AG08396 (cell line): ENCODE measurements around the gene DKK3.

Experiments used
- DNase-seq: peaks from one replicate; pipeline ENCODE4 v3.0.0; 2012; ENCODE audit warnings: low spot score, mixed read lengths

The DKK3 gene

DNA sequence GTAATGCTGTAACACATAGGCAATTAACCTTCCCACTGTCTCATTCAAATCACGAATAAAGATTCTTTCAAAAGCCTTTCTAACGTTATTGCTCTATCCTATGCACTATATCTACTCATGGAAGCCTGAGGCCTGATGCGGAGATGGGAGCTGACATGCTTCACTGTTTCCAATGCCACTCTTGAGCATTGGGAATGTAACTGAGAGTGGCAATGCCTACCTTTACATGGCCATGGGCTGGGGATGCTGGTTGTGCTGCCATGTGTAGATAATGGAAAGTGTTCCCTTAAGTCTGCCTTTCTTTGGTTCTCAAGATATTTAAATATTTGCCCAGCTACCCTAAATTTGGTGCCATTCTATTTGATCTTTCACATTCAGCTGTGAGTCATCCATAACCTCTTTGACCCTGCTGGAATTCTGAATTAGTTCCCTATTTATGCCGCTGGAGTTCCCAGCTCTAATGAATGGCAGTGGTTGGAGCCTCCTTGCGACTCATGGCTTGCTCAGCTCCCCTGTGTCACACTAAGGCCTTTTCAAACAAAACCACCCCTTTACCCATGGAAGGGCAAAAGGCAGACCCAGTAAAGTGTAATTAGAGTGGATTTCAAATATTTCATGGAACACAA is 21.4 kb upstream of the DKK3 start:
- no peak for DNase-seq

DNA sequence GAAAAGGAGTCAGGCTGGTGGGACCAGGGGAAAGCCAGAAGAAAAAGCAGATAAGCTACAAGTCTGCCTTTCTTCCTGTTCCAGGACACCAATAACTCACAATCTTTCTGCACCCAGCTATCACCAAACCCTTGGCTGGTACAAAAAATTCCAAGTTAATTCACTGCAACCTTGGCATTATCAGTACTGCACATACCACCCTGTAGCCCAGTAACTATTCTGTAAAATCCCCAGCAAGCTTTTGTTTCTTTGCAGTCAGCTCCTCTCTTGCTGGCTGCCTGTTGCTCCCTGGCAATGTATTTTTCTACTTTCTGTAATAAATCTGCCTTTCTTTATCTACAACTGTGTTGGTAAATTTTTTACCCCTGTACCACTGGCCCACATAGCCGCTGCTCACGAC is 20.7 kb upstream of the DKK3 start:
- no peak for DNase-seq

DNA sequence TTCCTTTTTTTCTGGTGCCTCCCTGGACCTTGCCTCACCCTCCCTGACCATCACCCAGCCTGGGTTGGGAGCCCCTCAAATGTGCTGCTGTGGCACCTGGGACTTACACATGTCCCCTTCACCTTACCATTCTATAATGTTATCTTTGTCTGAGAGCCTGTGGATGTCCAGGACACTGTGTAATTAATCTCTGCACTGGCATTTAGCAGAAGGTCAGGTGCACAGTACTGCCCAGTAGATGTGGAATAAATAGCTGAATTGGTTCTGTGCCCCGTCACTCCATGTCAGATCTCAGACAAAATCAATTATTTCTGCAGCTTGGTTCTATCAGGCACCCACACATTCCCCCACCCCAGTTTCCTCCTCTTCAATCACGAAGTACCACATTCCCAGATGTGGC is 19.9 kb upstream of the DKK3 start:
- DNase-seq = no peak

DNA sequence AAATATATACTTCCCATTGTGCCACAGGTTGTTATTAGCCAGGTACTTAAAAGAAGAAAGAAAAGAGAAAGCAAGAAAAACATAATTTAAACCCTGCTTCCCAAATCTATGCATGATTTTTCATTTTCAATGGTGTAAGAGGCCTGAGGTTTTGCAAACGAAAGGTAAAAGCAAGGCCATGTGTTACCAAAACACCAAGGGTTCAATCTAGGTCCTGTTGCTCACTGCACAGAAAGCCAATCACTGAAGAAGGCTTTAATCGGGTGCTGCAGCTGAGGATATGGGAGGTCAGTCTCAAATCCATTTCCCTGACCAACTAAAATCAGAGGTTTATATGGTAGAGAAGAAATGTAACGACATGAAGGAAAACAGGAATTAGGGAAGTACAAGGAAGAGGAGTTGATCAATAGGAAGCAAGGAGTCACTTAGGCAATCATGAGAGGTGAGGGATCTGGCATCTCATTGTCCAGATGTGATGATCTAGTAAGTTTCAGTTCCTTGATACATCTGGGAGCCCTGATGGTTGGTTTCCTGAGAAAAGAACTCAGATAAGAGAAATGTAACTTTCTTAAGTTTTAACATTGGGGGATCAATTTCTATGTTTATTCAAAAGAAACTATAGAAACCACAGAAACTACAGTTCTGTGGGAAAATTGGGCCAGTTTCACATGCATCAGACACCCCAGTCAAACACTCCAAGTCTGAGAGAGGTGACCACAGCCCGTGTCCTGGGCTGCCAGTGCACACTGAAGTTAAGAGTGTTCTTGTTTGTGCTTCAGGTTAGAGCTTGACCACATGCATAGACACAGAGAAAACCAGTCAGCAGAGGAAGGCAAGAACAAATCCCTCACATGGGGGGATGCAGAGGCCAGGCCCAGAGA is 18.1 kb upstream of the DKK3 start:
- DNase-seq = no peak

DNA sequence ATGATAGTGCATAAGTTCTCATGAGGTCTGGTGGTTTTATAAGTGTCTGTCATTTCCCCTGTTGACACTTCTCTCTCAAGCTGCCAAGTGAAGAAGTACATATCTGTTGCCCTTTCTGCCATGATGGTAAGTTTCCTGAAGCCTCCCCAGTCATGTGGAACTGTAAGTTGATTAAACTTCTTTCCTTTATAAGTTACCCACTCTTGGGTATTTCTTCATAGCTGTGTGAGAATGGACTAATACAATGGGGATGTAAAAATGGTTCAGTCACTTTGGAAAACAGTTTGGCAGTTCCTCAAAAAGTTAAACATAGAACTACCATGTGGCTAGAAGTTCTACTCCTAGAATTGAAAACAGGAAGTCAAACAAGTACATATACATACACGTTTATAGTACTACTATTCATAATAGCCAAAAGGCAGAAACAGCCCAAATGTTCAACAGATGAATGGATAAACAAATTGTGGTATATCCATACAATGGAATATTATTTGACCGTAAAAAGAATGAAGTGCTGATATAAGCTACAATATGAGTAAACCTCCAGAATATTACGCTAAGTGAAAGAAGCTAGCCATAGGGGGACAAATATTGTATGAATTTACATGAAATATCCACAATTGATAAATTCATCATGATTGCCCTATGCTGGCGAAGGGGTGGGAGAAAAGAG is 16.0 kb upstream of the DKK3 start:
- no peak for DNase-seq

DNA sequence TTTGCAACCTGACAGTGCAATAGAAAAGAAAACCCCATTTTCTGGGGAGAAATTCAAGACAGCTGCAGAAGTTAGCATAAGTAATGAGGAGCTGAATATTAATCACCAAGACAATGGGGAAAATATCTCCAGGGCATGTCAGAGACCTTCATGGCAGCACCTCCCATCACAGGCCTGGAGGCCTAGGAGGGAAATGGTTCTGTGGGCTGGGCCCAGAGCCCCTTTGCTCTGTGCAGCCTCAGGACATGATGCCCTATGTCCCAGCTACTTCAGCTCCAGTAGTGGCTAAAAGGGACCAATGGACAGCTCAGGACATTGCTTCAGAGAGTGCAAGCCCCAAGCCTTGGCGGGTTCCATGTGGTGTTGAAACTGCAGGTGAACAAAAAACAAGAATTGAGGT is 14.6 kb upstream of the DKK3 start:
- DNase-seq = no peak

DNA sequence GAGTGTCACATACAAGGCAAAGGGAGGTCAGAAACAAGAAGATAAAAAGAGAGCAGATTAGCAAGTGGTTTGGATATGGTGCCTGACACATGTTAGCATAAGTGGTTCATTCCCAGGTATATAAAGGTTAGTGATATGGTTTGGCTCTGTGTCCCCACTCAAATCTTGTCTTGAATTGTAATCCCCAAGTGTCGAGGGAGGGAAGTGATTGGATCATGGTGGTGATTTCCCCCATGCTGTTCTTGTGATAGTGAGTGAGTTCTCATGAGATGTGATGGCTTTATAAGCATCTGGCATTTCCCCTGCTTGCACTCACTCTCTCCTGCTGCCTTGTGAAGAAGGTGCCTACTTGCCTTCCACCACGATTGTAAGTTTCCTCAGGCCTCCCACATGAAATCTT is 12.1 kb upstream of the DKK3 start:
- DNase-seq = no peak

DNA sequence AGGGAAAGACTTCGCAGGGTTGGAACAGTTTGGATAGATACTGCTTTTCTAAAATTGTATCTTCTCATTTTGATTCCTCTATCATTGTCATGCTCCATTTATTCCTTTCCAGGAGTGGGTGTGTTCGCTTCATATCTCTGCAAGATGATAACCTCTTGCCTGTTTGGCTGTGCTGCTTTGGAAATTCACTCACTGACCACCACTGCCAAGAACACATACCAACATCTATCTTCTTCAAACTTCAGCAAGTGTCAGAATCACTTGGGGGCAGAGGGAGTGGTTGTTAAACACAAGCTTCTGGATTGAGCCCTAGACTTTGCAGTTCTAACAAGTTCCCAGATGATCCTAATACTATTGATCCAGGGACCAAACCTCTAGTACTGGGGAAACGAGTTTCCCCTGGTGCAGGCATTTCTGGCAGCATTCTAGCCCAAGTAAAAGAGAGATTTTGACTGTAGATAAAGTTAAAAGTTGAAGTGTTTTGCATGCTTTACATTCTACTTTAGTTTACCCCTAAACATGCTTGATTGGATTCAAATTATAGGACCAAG is 11.5 kb upstream of the DKK3 start:
- DNase-seq = no peak

DNA sequence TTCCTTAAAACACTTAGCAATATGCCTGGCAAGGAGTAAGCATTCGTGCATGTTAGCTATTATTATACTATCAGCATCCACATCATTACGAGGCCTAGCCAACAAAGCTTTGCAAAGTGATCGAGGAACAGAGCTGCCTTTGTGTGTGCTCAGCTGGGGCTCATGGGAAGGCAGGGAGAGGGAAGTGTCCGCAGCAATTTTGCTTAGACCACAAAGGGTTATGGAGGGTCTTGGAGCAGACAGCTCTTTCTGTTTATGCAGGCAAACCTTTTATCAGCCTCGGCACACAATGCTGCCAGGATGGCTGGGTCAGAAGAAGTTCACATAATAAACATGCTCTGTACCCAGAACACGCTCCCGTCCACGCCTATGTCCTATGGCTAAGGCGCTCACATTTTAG is 10.9 kb upstream of the DKK3 start:
- DNase-seq = peak; percentile 35

DNA sequence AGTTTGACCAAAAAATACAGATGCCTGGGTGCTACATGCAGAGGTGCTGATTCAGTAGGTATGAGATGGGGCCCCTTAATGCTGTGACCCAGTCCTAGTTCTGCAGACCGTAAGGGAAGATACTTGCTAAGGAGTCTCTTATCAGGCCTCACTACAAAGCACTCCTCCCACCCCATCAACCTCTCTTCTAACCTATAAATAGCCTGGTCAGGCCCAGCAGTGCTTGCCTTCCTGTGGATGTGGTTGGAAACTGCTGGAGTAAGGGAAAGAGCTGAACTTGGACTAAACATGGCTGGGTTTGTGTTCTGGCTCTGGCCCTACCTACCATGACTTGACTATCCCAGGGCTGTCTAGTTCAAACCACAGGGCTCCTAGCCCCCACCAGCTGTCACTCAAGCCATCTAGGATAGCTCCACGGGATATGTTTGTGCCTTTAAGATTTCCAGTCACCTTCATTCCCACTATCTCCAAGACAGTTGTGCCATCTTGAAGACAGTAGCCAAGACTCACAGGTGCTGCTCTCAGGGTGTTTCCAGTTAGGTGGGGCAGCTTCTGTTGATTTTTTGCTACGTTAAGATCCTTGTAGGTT is 9.5 kb upstream of the DKK3 start:
- DNase-seq = no peak

DNA sequence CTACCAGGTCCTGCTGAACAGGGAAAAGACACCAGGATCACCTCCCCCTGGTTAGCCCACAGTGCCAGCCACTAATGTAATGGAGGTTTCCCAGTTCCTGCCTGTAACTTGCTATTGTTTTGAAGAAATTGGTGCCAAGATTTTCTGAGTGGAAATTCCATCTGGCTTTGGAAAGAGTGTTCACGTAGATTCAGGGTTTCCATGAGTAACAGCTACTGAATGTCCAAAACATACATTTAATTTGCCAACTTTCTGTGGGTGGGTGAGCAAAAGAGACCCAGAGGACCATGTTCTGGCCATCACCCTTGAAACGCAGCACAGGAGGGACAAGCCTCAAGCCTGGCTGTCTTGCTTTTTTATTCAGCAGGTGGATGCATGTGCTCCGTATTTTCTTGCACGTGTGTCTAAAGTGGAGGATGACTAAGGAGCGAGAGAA is 8.8 kb upstream of the DKK3 start:
- peak; percentile 55 for DNase-seq

DNA sequence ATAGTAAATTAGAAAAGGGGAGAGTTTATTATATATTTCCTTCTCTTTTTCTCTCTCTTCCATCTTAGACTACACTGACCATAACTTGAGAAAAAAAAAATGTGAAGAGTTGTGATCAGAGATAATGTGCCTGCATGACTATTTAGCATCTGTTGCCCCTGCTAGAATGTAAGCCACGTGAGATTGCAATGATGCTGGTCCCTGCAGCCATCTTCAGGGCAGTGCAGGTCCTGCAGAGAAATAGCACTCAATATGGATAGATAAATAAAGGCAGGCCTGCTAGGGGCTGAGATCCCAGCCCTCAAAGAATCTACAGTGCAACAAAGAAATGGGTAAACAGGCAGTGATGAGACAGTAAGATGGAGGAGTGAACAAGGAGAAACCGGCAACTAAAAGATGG is 7.8 kb upstream of the DKK3 start:
- no peak for DNase-seq

DNA sequence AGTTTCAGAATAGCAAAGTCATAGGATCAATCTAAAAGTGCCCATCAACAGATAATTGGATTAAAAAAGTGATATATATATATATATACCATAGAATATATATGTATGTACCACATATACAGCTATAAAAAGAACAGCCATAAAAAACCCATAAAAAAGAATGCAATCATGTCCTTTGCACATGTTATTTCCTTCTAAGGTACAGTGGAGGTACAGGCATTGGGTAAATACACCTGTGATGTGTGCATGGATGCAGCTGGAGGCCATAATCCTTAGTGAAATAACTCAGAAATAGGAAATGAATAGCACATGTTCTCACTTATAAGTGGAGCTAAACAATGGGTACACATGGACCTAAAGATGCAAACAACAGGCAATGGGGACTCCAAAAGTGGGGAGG is 7.1 kb upstream of the DKK3 start:
- no peak for DNase-seq

DNA sequence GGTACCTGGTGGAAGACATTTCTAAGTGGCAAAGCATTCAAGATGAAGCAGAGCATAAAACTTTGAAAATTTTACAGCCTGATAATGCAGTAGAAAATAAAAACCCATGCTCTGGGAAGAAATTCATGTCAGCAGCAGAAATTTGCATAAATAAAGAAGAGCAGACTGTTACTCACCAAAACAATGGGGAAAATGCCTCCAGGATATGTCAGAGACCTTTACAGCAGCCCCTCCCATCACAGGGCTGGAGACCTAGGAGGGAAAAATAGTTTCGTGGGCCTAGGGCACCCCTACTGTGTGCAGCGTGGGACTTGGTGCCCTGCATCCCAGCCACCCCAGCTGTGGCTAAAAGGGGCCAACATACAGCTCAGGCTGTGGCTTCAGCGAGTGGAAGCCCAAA is 5.4 kb upstream of the DKK3 start:
- no peak for DNase-seq

DNA sequence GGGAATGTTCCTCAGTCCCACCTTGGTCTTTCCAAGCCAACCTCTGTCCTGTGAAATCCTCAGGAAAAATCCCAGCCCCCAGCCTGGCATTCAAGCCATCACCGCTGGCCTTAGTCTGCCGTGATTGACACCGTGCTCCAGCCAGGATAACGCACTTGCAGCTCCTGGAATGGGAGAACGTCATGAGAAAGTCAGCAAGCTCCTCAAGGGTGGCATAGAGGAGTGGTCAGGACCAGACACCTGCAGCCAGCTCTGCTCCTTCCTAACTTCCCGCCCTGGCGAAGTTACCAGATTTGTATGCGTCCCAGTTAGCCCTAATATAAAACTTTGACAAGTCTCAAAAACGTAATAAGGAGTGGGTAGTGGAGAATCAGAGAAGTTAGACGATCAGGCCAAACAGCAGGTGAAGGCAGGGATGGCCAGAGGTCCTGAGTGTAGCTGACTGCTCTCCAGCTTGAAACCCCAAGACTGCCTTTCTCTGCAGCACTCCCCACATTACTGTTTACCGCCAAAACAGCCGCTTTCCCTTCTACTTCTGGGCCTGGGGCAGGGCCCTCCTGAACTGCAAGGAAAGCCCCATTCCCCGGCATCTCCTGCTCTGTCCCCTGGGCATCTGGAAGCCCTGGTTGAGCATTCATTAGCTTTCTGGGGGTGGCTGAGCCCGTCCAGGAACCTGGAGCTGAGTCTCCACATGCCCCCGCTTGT is 1.3 kb upstream of the DKK3 start:
- DNase-seq = no peak

DNA sequence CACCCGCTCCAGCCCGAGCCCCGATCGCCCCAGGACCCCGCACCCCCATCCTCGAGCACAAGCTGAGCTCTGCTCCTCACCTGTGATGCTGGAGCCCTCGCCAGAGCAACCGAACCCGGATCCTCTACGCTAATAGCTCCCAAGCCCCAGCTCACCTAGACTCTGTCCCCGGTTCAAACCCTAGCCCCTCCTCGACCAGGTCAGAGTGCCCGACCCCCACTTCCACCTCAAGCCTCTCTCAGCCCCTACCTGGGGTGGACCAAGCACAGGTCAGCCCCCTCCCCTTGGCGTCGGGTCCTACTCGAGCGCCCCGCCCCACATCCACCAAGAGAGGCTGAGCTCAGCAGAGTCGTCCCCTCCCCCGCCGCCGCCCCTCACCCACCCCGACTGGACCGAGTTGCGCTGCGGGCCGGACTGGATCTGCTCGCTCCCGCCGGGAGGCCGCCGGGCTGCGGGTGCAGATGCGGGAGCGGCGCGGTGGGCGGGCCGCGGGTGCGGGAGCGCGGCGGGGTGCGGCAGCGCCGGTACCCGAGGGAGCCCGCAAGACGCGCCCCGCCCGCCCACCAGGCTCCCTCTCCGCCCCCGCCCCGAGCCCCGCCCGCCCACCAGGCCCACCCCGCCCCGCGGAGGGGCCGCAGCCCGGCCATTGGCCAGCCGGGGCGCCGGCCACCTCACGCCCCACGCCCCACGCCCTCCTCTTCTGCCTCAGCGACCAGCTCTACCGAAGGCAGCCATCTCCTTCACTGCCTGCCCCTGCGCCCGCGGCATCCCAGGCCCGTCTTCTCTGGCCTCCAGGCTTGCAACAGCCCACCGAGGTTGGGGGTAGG is 577 bp upstream of the DKK3 start:
- peak; percentile 95 for DNase-seq

DNA sequence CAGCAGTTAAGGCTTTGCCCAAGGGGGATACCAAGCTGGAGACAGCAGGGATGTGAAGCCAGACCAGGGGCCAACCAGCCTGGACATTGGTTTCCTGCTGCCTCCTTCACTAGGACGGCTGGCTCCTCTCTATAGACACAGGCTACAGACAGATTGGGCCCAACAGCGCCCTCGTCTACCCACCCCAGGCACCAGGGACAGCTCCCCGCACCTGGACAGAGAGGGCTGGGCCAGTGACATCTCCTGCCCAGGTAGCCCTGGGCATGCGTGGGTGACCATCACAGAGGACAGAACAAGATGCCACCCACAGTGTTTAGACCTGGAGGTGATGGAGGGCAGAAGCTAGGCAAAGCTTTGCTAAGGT is 1.2 kb downstream of the DKK3 start:
- no peak for DNase-seq

DNA sequence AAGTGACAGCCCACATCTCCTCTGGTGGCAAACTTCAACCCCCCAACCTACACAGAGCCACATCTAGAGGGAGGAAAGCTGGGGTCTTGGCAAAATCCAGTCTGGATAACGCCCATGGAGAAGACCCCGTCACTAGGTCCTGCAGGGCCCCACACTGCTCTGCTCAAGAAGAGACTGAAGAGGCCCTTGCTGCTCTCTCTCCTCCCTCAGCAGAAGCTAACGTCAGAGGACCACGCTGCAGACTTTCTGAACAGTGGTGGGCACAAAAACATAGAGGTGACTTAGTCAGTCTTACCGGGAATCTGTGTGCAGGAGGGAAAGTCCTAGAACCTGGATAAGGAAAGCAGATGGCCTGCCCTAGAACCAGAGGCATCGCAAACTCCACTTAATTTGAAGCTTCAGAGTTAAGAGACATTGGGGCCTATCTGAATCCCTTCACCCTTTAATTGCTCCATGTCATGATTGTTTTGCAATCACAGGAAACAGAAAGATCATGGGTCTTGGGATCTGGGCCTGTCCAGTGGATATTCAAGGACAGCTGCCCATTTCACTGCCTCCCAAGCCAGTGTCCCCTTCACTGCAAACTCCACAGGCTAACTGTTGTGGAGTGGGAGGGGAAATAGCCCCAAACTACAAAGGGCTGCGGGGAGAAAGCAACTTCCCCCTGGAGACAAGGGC is 1.7 kb downstream of the DKK3 start:
- no peak for DNase-seq

DNA sequence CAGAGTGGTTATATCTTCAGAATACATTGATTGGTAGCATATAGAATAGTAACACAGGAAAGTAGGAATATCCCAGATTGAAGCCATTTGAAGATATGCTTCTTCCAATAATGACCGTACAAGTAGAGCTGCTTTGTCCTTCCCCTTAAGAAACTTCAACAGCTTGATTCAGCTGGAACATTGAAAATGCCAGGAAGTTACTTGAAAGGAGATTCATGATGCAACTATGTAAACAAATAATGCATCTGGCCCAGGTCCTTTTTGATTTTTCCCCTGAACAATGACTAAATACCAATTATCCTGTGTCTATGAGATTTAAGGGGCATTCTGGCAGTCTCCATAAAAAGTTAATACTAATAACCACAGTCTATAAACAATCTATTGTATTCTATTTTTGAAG is 3.0 kb downstream of the DKK3 start:
- no peak for DNase-seq

DNA sequence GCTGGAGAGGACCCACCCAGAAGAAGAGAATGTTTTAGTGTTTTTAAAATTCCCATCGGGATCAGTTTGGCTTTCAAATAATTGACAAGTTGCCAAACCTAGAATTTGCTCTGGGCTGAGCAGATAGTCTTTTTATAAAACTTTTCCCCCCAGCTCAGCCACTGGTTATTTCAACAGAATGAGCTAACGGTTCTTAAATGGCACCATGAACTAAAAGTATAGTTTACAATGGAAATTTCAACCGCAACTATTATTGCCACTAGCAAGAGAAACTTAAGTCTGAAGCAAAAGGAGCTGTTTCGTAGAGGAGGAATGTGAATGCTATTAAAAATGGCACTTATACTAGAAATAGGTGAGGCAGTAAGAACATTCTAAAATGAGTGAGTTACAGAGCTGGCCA is 3.4 kb downstream of the DKK3 start:
- DNase-seq = no peak

DNA sequence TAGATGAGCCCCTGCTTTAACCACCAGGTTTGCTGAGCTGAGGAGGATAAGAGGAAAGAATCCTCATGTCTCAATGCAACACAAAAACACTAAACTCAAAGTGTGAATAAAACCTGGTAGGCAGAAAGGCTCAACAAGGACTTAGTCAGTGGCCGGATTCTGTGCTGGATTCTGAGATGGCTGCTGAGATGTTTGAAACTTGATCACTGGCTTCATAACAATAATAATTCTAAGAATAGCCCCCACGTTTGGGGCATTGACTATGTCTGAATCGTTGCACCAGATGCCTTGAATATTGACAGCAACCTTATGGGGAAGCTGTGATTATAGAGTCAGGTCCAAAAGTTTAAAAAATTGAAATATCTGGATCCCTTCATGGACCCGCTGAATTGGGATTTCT is 4.6 kb downstream of the DKK3 start:
- DNase-seq = no peak
